SH-SY5Y (cell line): ENCODE results near the gene ALDH8A1.

ENCODE experiments used
- GATA2 ChIP-seq: IDR thresholded peaks from 2 replicates; pipeline ENCODE4 v1.6.1; 2011; ENCODE audit warnings: mild to moderate bottlenecking, low read depth, low read length
- GATA3 ChIP-seq: IDR thresholded peaks from 2 replicates; pipeline ENCODE4 v1.6.1; 2011; ENCODE audit warnings: low read depth, mild to moderate bottlenecking, low read length, moderate library complexity

DNA sequence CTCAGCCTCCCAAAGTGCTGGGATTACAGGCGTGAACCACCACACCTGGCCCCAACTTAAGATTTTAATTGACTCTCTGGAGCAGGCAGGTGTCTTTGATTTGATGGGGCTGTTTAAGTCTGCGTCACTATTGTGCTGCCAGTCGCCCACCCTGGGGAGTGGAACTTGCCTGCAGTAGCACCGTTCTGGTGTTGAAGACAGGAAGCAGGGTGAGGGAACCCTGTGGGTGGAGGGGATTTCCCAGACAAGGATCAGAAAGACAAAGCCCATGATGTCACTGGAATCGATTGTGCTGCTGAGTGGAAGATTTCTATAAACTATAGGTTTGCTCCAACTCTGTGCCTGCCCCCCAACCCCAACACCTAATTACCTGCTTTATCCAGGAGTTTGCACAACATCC lies 11.0 kb downstream of the ALDH8A1 start:
- TF ChIP-seq GATA2 (no peak), GATA3 (no peak)
